NCI-H2029 treated with DMSO at 0.1 percent for 48 hours (cell line): Measurements from ENCODE around the gene ASPG.

Experiments
- DNase-seq: peaks from one replicate; lab custom pipeline; 2025; lab: John Stamatoyannopoulos, UW

Gene ASPG

GRCh38 chr14:104136472-104137296 lies 51.2 kb downstream of the ASPG start:
- no peak for DNase-seq

GRCh38 chr14:104137297-104138097 lies 52.0 kb downstream of the ASPG start:
- DNase-seq, result no peak

GRCh38 chr14:104138098-104138717 lies 52.7 kb downstream of the ASPG start, which contains the start of gene KIF26A:
TSS of gene KIF26A (plus strand) at chr14:104138587. CDS start at chr14:104138723, 136 bp downstream.
- DNase-seq, result no peak

- DNase-seq, result no peak
Observed at GRCh38 chr14:104138718-104139459, 53.4 kb downstream of the ASPG start.

GRCh38 chr14:104139460-104140212 lies 54.1 kb downstream of the ASPG start:
- DNase-seq, result no peak

- no peak for DNase-seq
Observed at GRCh38 chr14:104140213-104140462, 54.6 kb downstream of the ASPG start.

- no peak for DNase-seq
Observed at GRCh38 chr14:104140463-104141331, 55.2 kb downstream of the ASPG start.

- DNase-seq, result no peak
Observed at GRCh38 chr14:104141621-104142091, 56.2 kb downstream of the ASPG start.

- no peak for DNase-seq
Observed at GRCh38 chr14:104142136-104142945, 56.8 kb downstream of the ASPG start.

GRCh38 chr14:104142946-104143470 lies 57.5 kb downstream of the ASPG start:
- DNase-seq, result no peak

- DNase-seq, result no peak
Observed at GRCh38 chr14:104143521-104144452, 58.3 kb downstream of the ASPG start.

- no peak for DNase-seq
Observed at GRCh38 chr14:104144453-104144790, 58.9 kb downstream of the ASPG start.

GRCh38 chr14:104144911-104145825 lies 59.7 kb downstream of the ASPG start:
- DNase-seq, result no peak

GRCh38 chr14:104145826-104146601 lies 60.5 kb downstream of the ASPG start:
- DNase-seq, result no peak

- DNase-seq, result no peak
Observed at GRCh38 chr14:104146651-104147345, 61.3 kb downstream of the ASPG start.
